Activated CD4-positive, alpha-beta memory T cell treated with anti-CD3 and anti-CD28 coated beads, Interleukin-2, amount 10 ng/mL, durations not matched to agents 7 days and 5 days (primary cell): ENCODE data around the gene DOCK3. TPM values are rescaled to one million over a fixed set of nuclear protein-coding genes. Genes with fewer than 3 reads are reported as not detected.

Experiments
- CTCF ChIA-PET: fragments of 350-600 bp; sonication (Branson Sonifier 250); formaldehyde crosslinking; loops from one replicate; lab custom pipeline; 2021; ENCODE audit warnings: antibody characterized with exemption, inconsistent platforms; lab: Charles Lee
- POLR2A ChIA-PET: fragments of 350-600 bp; sonication (Branson Sonifier 250); formaldehyde crosslinking; loops from one replicate; lab custom pipeline; 2021; ENCODE audit warnings: antibody characterized with exemption; lab: Charles Lee
- DNase-seq: peaks from one replicate; pipeline ENCODE4 v3.0.0-alpha.2; 2020
- H3K27ac Mint-ChIP-seq: one replicate; pipeline ENCODE4 v1.8.0; 2021; ENCODE audit warnings: mild to moderate bottlenecking, mixed read lengths
- H3K27me3 Mint-ChIP-seq: one replicate; pipeline ENCODE4 v1.8.0; 2021; ENCODE audit warnings: mixed read lengths
- H3K36me3 Mint-ChIP-seq: one replicate; pipeline ENCODE4 v1.8.0; 2021; ENCODE audit warnings: low read depth, mixed read lengths
- H3K4me1 Mint-ChIP-seq: one replicate; pipeline ENCODE4 v1.8.0; 2021; ENCODE audit warnings: mixed read lengths
- H3K4me3 Mint-ChIP-seq: one replicate; pipeline ENCODE4 v1.8.0; 2021; ENCODE audit warnings: mild to moderate bottlenecking, mixed read lengths
- H3K9me3 Mint-ChIP-seq: one replicate; pipeline ENCODE4 v1.8.0; 2021; ENCODE audit warnings: mixed read lengths
- total RNA-seq, 2 experiments: library from RNA; stranded (reverse); gene quantifications; one replicate each; pipeline ENCODE4 v1.2.3, GENCODE V29; 2021

The DOCK3 gene
- total RNA-seq, 2 experiments from 2014 or later = 1.6 to 1.7 TPM

- DNase-seq = no peak
- peaks cover 78% of the 10 kb centered on the region for H3K4me1 Mint-ChIP-seq
- H3K9me3 Mint-ChIP-seq = no peaks in the 10 kb centered on the region
- no peaks in the 10 kb centered on the region for H3K27me3 Mint-ChIP-seq
- CTCF ChIA-PET = no interaction called here
- POLR2A ChIA-PET = interaction anchor here (0.7 to 4.6 kb wide), 9 partner anchors 8 to 822 kb away, joined by 3 to 30 read pairs (median 5); partner anchors contain the start of gene MANF
- H3K4me3 Mint-ChIP-seq = peak overlapping the region; percentile 83
- H3K36me3 Mint-ChIP-seq = peaks cover 64% of the 10 kb centered on the region
- peak overlapping the region; percentile 56 for H3K27ac Mint-ChIP-seq
These were observed 717.8 kb downstream of the DOCK3 start for GRCh38 chr3:51392355-51393133.

GRCh38 chr3:51393134-51393495 is 718.4 kb downstream of the DOCK3 start:
- CTCF ChIA-PET = no interaction called here
- no peaks in the 10 kb centered on the region for H3K9me3 Mint-ChIP-seq
- peak overlapping the region; percentile 16 for H3K27ac Mint-ChIP-seq
- H3K4me3 Mint-ChIP-seq = peak overlapping the region; percentile 83
- peaks cover 72% of the 10 kb centered on the region for H3K4me1 Mint-ChIP-seq
- DNase-seq = no peak
- POLR2A ChIA-PET = interaction anchor here (0.9 to 4.6 kb wide), 5 partner anchors 8 to 769 kb away, joined by 3 to 30 read pairs (median 4); partner anchors contain the start of genes DCAF1 and MANF
- H3K27me3 Mint-ChIP-seq = no peaks in the 10 kb centered on the region
- peaks cover 59% of the 10 kb centered on the region for H3K36me3 Mint-ChIP-seq

GRCh38 chr3:51393564-51393963 is 718.8 kb downstream of the DOCK3 start:
- peaks cover 58% of the 10 kb centered on the region for H3K36me3 Mint-ChIP-seq
- CTCF ChIA-PET = no interaction called here
- POLR2A ChIA-PET = interaction anchor here (0.9 to 4.6 kb wide), 5 partner anchors 9 to 770 kb away, joined by 3 to 30 read pairs (median 4); partner anchors contain the start of genes DCAF1 and MANF
- no peaks in the 10 kb centered on the region for H3K9me3 Mint-ChIP-seq
- H3K4me1 Mint-ChIP-seq = peaks cover 69% of the 10 kb centered on the region
- H3K27me3 Mint-ChIP-seq = no peaks in the 10 kb centered on the region
- H3K4me3 Mint-ChIP-seq = no peak overlapping the region
- no peak overlapping the region for H3K27ac Mint-ChIP-seq
- no peak for DNase-seq

GRCh38 chr3:51394541-51394940 is 719.8 kb downstream of the DOCK3 start:
- Mint-ChIP-seq H3K4me1 (peaks cover 62% of the 10 kb centered on the region), H3K36me3 (peaks cover 53% of the 10 kb centered on the region), H3K27ac (no peak overlapping the region), H3K27me3 (no peaks in the 10 kb centered on the region), H3K4me3 (no peak overlapping the region), H3K9me3 (no peaks in the 10 kb centered on the region)
- CTCF ChIA-PET = no interaction called here
- DNase-seq = no peak
- POLR2A ChIA-PET = interaction anchor here (1.1 to 4.6 kb wide), 3 partner anchors 10 to 779 kb away, joined by 3 to 30 read pairs (median 5); partner anchors contain the start of genes DCAF1 and MANF

GRCh38 chr3:51395493-51396213 is 720.9 kb downstream of the DOCK3 start:
- Mint-ChIP-seq H3K4me1 (peaks cover 53% of the 10 kb centered on the region), H3K36me3 (peaks cover 61% of the 10 kb centered on the region), H3K9me3 (no peaks in the 10 kb centered on the region), H3K27ac (peak overlapping the region; percentile 61), H3K27me3 (no peaks in the 10 kb centered on the region), H3K4me3 (no peak overlapping the region)
- DNase-seq = no peak
- ChIA-PET CTCF (no interaction called here), POLR2A (interaction anchor here (1.2 to 4.6 kb wide), 2 partner anchors 11 to 14 kb away, joined by 3 to 30 read pairs; partner anchors contain the start of gene MANF)

GRCh38 chr3:51396401-51396800 is 721.7 kb downstream of the DOCK3 start:
- H3K27ac Mint-ChIP-seq = peak overlapping the region; percentile 61
- no peak overlapping the region for H3K4me3 Mint-ChIP-seq
- H3K9me3 Mint-ChIP-seq = no peaks in the 10 kb centered on the region
- H3K36me3 Mint-ChIP-seq = peaks cover 66% of the 10 kb centered on the region
- H3K27me3 Mint-ChIP-seq = no peaks in the 10 kb centered on the region
- ChIA-PET POLR2A (interaction anchor here (1.2 to 4.6 kb wide), 3 partner anchors 11 to 14 kb away, joined by 3 to 30 read pairs (median 4); partner anchors contain the start of gene MANF), CTCF (no interaction called here)
- peaks cover 50% of the 10 kb centered on the region for H3K4me1 Mint-ChIP-seq
- DNase-seq = no peak

GRCh38 chr3:51397392-51397791 is 722.7 kb downstream of the DOCK3 start:
- DNase-seq = no peak
- POLR2A ChIA-PET = interaction anchor here (2.0 kb wide), 1 partner anchor 12 kb away, joined by 4 read pairs; no protein-coding TSS in a partner anchor
- H3K36me3 Mint-ChIP-seq = peaks cover 66% of the 10 kb centered on the region
- H3K27ac Mint-ChIP-seq = peak overlapping the region; percentile 61
- peaks cover 45% of the 10 kb centered on the region for H3K4me1 Mint-ChIP-seq
- H3K4me3 Mint-ChIP-seq = no peak overlapping the region
- CTCF ChIA-PET = no interaction called here
- no peaks in the 10 kb centered on the region for H3K9me3 Mint-ChIP-seq
- no peaks in the 10 kb centered on the region for H3K27me3 Mint-ChIP-seq

- CTCF ChIA-PET = interaction anchor here (0.5 kb wide), 1 partner anchor 9 kb away, joined by 3 read pairs; no protein-coding TSS in a partner anchor
- POLR2A ChIA-PET = interaction anchor here (2.0 kb wide), 1 partner anchor 13 kb away, joined by 4 read pairs; no protein-coding TSS in a partner anchor
- H3K4me1 Mint-ChIP-seq = peaks cover 33% of the 10 kb centered on the region
- no peak overlapping the region for H3K4me3 Mint-ChIP-seq
- peaks cover 61% of the 10 kb centered on the region for H3K36me3 Mint-ChIP-seq
- H3K27ac Mint-ChIP-seq = no peak overlapping the region
- no peaks in the 10 kb centered on the region for H3K27me3 Mint-ChIP-seq
- no peaks in the 10 kb centered on the region for H3K9me3 Mint-ChIP-seq
- DNase-seq = no peak
These were observed 724.0 kb downstream of the DOCK3 start for GRCh38 chr3:51398595-51399310.

GRCh38 chr3:51400166-51400565 is 725.4 kb downstream of the DOCK3 start:
- POLR2A ChIA-PET = interaction anchor here (0.8 kb wide), 1 partner anchor 10 kb away, joined by 4 read pairs; no protein-coding TSS in a partner anchor
- CTCF ChIA-PET = interaction anchor here (1.5 kb wide), 1 partner anchor 35 kb away, joined by 4 read pairs; no protein-coding TSS in a partner anchor

GRCh38 chr3:51401735-51402134 is 727.0 kb downstream of the DOCK3 start:
- POLR2A ChIA-PET = interaction anchor here (1.3 kb wide), 1 partner anchor 269 kb away, joined by 3 read pairs; no protein-coding TSS in a partner anchor
- no peak for DNase-seq
- Mint-ChIP-seq H3K27me3 (no peaks in the 10 kb centered on the region), H3K27ac (no peak overlapping the region), H3K36me3 (peaks cover 44% of the 10 kb centered on the region), H3K4me3 (no peak overlapping the region), H3K9me3 (no peaks in the 10 kb centered on the region), H3K4me1 (peaks cover 10% of the 10 kb centered on the region)
- CTCF ChIA-PET = no interaction called here

More at GRCh38 chr3:51400166-51400565, 725.4 kb downstream of the DOCK3 start:
- DNase-seq = no peak
- Mint-ChIP-seq H3K27ac (no peak overlapping the region), H3K4me1 (peaks cover 22% of the 10 kb centered on the region), H3K27me3 (no peaks in the 10 kb centered on the region), H3K36me3 (peaks cover 50% of the 10 kb centered on the region), H3K4me3 (no peak overlapping the region), H3K9me3 (no peaks in the 10 kb centered on the region)

GRCh38 chr3:51403675-51404074 is 728.9 kb downstream of the DOCK3 start:
- peaks cover 42% of the 10 kb centered on the region for H3K36me3 Mint-ChIP-seq
- peaks cover 8% of the 10 kb centered on the region for H3K4me1 Mint-ChIP-seq
- POLR2A ChIA-PET = interaction anchor here (0.6 kb wide), 1 partner anchor 79 kb away, joined by 3 read pairs; no protein-coding TSS in a partner anchor
- H3K9me3 Mint-ChIP-seq = no peaks in the 10 kb centered on the region
- CTCF ChIA-PET = interaction anchor here (1.2 kb wide), 1 partner anchor 14 kb away, joined by 3 read pairs; no protein-coding TSS in a partner anchor
- no peak for DNase-seq
- H3K4me3 Mint-ChIP-seq = no peak overlapping the region
- peak overlapping the region; percentile 49 for H3K27ac Mint-ChIP-seq
- no peaks in the 10 kb centered on the region for H3K27me3 Mint-ChIP-seq

- no peak overlapping the region for H3K4me3 Mint-ChIP-seq
- no peak overlapping the region for H3K27ac Mint-ChIP-seq
- H3K9me3 Mint-ChIP-seq = no peaks in the 10 kb centered on the region
- ChIA-PET CTCF (interaction anchor here (0.6 to 1.2 kb wide), 3 partner anchors 9 to 27 kb away, joined by 3 to 6 read pairs (median 3); no protein-coding TSS in a partner anchor), POLR2A (interaction anchor here (0.9 to 1.3 kb wide), 2 partner anchors 91 to 278 kb away, joined by 3 to 4 read pairs; no protein-coding TSS in a partner anchor)
- DNase-seq = no peak
- H3K4me1 Mint-ChIP-seq = peaks cover 6% of the 10 kb centered on the region
- H3K27me3 Mint-ChIP-seq = no peaks in the 10 kb centered on the region
- peaks cover 47% of the 10 kb centered on the region for H3K36me3 Mint-ChIP-seq
These were observed 733.3 kb downstream of the DOCK3 start for GRCh38 chr3:51408021-51408420.
